Thyroid gland (tissue), 4 donors: Measurements from ENCODE around the gene CYP11A1. TPM values are rescaled to one million over a fixed set of nuclear protein-coding genes. Genes with fewer than 3 reads are reported as not detected.

Experiments
- DNase-seq, 2 donors: peaks; one replicate each; pipeline ENCODE4 v3.0.0-alpha.2; 2019
- H3K27ac ChIP-seq, 3 donors: fragments of 200-600 bp; sonication (generic); 1 replicate in 2 of 3; 2 replicates in 1 of 3; pipeline ENCODE4 v1.5.1; 2016 to 2019; ENCODE audit warnings: mild to moderate bottlenecking in 1 of 3, moderate library complexity in 1 of 3
- H3K27me3 ChIP-seq: fragments of 200-600 bp; sonication (generic); one replicate; pipeline ENCODE4 v1.5.1; 2019
- H3K36me3 ChIP-seq, 2 donors: fragments of 200-600 bp; sonication (generic); one replicate each; pipeline ENCODE4 v1.5.1; 2016 to 2019
- H3K4me1 ChIP-seq, 2 donors: fragments of 200-600 bp; sonication (generic); one replicate each; pipeline ENCODE4 v1.5.1; 2017 to 2019
- H3K4me3 ChIP-seq, 3 donors: fragments of 200-600 bp; sonication (generic); replicated peaks in 1 of 3; 1 replicate in 2 of 3; 2 replicates in 1 of 3; pipeline ENCODE4 v1.5.1; 2016; ENCODE audit warnings: mild to moderate bottlenecking in 1 of 3
- H3K9me3 ChIP-seq: fragments of 200-600 bp; sonication (generic); one replicate; pipeline ENCODE4 v1.5.1; 2017
- CTCF ChIP-seq, 6 experiments: fragments of 200-600 bp in 3 of 6; fragments of 450-650 bp in 3 of 6; sonication (generic) in 3 of 6; IDR thresholded peaks; one replicate each; pipeline ENCODE4 v1.5.1; 2016 to 2019; ENCODE audit warnings: antibody characterized with exemption in 6 of 6, mild to moderate bottlenecking in 2 of 6, inconsistent platforms in 1 of 6, moderate library complexity in 1 of 6
- POLR2A ChIP-seq, 2 donors: fragments of 450-650 bp; IDR thresholded peaks; one replicate each; pipeline ENCODE4 v1.6.1; 2017; ENCODE audit warnings: antibody characterized with exemption in 2 of 2, mild to moderate bottlenecking in 2 of 2, moderate library complexity in 1 of 2
- WGBS, 2 donors: methylation state at CpG; one replicate each; pipeline ENCODE4 v1.1.5; 2017; 5-methylcytosine and 5-hydroxymethylcytosine counted together
- intact Hi-C: fragments of 100-400 bp; cut with DNase I; formaldehyde crosslinking; loops from one replicate; pipeline ENCODE4 v1.15.1; 2023
- total RNA-seq, 4 donors: library from RNA; depleted of rRNA; stranded (reverse); fragments of >200 nt; gene quantifications; one replicate each; pipeline ENCODE4 v1.2.3, GENCODE V29; 2016

The CYP11A1 gene
- total RNA-seq, 4 donors from 2014 or later, result 0.54 to 1.2 (median 0.56) TPM; not detected in 1

GRCh38 chr15:74312445-74313007 lies 54.9 kb downstream of the CYP11A1 start:
- Histone ChIP-seq H3K36me3 (no peaks in the 10 kb centered on the region), H3K9me3 (no peaks in the 10 kb centered on the region), H3K4me1 (peaks cover 0 to 14% of the 10 kb centered on the region in 2 donors), H3K27ac (no peak overlapping the region), H3K4me3 (no peak overlapping the region), H3K27me3 (no peaks in the 10 kb centered on the region)
- 60% methylated on average over 9 of the region's 9 CpGs for WGBS, 2 donors
- intact Hi-C loops, result no loop called here
- no peak for DNase-seq
- no peak for TF ChIP-seq CTCF (IDR thresholded peaks at IDR 0.05)
- TF ChIP-seq POLR2A (IDR thresholded peaks at IDR 0.05), result no peak

- Histone ChIP-seq H3K27ac (no peak overlapping the region), H3K9me3 (no peaks in the 10 kb centered on the region), H3K4me3 (no peak overlapping the region), H3K4me1 (peaks cover 0 to 14% of the 10 kb centered on the region in 2 donors), H3K36me3 (no peaks in the 10 kb centered on the region), H3K27me3 (no peaks in the 10 kb centered on the region)
- intact Hi-C loops, result no loop called here
- TF ChIP-seq POLR2A (IDR thresholded peaks at IDR 0.05) (no peak), CTCF (IDR thresholded peaks at IDR 0.05) (peak in 2 of 6 experiments; percentile 19 to 34)
- WGBS, 2 donors, result 54 to 57% methylated on average over 4 to 13 of the region's 13 CpGs
- DNase-seq, result no peak
Observed at GRCh38 chr15:74311734-74312444, 55.6 kb downstream of the CYP11A1 start.

- H3K27ac ChIP-seq, result no peak overlapping the region
- 5 to 6% methylated on average over 16 to 17 of the region's 19 CpGs for WGBS, 2 donors
- no peaks in the 10 kb centered on the region for H3K27me3 ChIP-seq
- intact Hi-C loops, result loop anchor here (10.0 kb wide), 1 partner anchor 333 kb away; no protein-coding TSS in a partner anchor
- no peak overlapping the region for H3K4me3 ChIP-seq
- TF ChIP-seq CTCF (IDR thresholded peaks at IDR 0.05) (peak; percentile 21 to 78 (median 56)), POLR2A (IDR thresholded peaks at IDR 0.05) (no peak)
- H3K9me3 ChIP-seq, result no peaks in the 10 kb centered on the region
- peak; percentile 57 to 62 for DNase-seq
- no peaks in the 10 kb centered on the region for H3K36me3 ChIP-seq
- H3K4me1 ChIP-seq, result no peaks in the 10 kb centered on the region
Observed at GRCh38 chr15:74307827-74308811, 59.3 kb downstream of the CYP11A1 start.

- no peaks in the 10 kb centered on the region for H3K9me3 ChIP-seq
- intact Hi-C loops, result loop anchor here (10.0 kb wide), 1 partner anchor 332 kb away; no protein-coding TSS in a partner anchor
- 59 to 68% methylated on average over 10 of the region's 10 CpGs for WGBS, 2 donors
- no peaks in the 10 kb centered on the region for H3K4me1 ChIP-seq
- H3K27ac ChIP-seq, result no peak overlapping the region
- no peaks in the 10 kb centered on the region for H3K27me3 ChIP-seq
- TF ChIP-seq CTCF (IDR thresholded peaks at IDR 0.05), result no peak
- no peak for TF ChIP-seq POLR2A (IDR thresholded peaks at IDR 0.05)
- H3K4me3 ChIP-seq, result no peak overlapping the region
- H3K36me3 ChIP-seq, result no peaks in the 10 kb centered on the region
- no peak for DNase-seq
Observed at GRCh38 chr15:74306781-74307217, 60.6 kb downstream of the CYP11A1 start.
